ENCODE results near the gene SHE.

Gene SHE

DNA sequence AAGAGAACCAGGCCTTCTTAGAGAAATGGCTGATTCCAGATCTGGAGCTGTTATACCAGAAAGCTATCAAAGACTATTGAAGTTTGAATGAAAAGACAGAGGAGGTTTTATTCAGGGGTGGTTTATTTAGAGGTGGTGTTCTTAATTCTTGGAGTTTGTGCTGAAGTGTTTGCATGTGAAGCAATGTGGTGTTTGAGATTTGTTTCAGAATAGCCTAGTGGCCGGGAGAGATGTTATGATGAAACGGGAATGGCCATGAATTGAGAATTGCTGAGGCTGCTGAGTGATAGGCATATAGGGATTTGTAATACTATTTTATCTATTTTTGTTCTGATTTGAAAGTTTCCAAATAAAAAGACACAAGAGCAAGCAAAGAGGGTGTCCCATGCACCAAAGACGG lies 10.5 kb upstream of the SHE start:
- no peak for DNase-seq

DNA sequence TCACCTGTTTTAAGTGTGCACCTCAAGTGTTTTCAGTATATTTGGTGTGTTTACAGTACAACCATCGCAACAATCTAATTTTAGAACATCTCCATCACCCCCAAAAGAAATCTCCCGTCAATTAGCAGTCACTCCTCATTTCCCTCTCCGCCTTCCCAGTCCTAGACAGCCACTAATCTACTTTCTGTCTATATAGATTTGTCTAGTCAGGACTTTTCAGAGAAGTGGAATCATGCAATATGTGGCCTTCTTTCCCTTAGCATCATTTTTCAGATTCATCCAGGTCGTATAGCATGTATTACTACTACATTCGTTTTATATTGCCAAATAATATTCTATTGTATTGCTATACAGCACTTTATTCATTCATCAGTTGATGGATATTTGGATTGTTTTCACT lies 1.7 kb upstream of the SHE start:
- DNase-seq, result no peak

DNA sequence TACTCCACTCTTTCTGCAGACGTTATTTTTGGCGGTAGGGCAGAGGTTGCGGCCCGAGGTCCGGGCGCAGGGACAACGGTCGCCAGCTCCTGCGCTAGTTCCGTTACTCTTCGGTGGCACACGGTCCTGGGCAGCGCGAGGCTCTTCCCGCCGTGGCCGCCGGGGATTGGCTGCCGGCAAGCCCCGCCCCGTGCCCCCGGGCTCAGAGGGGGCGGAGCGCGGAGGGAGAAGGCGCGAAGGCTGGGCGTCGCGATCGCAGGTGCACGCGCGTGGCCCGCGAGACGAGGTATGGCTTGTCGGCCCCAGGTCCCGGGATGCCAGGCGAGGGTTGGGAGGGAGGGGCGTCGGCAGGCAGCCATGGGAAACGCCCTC lies 518 bp upstream of the SHE start:
- no peak for DNase-seq

DNA sequence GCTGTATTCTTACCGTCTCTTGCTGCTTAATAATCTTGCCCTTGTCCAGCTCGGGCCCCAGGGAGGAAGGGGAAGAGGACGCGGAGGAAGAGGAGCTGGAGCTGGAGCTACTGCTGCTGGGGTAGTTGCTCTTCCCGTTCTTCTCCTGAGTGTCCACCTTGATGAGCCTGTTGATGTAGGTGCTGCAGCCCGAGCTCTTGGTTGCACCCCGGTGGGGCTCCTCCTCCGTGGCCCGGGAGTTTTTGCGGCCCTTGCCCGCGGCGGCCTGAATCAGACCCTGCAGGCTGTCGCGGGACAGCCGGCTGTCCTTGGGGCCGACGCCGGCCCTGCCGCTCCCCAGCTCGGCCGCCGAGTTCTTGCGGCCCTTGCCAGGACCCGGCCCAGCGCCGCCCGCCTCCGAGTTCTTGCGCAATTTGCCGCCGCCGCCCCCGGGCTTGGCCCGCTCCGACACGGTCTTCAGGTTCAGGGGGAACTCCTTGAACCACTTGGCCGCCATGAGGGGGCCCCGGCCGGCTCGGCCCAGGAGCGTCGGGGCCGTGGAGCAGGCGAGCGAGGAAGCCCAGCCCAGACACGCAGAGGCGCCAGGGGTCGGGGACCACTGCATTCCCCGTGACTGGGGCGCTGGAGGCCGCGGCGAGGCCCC lies 668 bp downstream of the SHE start:
- no peak for DNase-seq

DNA sequence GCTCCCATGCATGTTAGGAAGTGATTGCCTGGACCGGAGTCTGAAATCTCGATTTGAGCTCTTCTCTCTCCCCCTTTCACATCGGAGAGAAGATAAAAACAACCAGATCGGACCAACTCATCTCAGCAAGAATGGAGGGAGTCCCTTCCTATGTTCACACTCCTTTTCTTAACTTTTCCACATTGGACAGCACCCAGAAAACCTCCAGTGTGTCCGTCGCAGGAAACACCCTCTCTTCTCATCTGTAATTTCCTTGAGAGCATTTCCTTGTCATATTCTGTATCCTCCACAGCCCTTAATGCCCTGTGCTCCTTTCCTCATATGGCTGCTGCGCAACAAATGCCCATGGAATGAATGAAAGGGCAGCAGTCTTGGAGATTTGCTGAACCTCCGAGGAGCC lies 1.7 kb downstream of the SHE start:
- no peak for DNase-seq

DNA sequence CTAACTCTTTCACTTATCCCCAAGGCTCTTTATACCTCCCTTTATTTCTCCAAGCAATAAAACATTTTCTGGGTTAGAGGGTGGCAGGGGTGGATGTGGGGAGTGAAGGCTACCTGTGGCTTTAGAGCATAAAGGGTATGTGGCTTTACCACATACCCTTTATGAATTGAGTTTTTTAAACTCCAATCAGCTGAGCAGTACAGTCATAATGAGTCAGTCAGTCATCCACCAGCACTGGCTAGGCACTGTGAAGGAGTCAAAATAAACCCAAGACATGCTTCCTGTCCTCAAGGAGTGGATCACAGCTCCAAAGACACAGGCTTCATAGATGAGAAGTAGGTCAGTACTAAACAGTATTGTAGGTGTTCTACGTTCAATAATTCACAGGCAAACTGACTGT lies 2.8 kb downstream of the SHE start:
- DNase-seq, result no peak

- no peak for DNase-seq
Measured at GRCh38 chr1:154497026-154497806, 5.0 kb downstream of the SHE start.

DNA sequence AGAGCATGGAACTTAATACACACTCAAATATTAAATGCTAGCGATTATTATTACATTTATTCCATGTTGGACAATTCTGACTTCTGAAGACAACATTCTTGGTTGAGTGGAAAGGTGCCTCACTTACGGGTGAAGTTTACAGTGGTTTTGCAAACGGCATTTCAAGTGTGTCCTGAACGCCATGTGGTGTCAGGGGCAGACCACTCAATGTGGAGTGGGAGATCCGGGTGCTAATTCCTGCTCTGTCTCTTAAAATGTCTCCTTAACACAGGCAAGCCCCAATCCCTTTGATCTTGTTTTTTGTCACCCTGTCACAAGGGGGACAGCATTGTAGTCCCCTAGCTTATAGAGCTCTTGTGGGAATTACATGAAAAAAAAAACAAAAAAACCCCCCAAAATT lies 5.8 kb downstream of the SHE start:
- DNase-seq, result no peak

GRCh38 chr1:154495496-154496273 lies 6.5 kb downstream of the SHE start:
- DNase-seq, result no peak

DNA sequence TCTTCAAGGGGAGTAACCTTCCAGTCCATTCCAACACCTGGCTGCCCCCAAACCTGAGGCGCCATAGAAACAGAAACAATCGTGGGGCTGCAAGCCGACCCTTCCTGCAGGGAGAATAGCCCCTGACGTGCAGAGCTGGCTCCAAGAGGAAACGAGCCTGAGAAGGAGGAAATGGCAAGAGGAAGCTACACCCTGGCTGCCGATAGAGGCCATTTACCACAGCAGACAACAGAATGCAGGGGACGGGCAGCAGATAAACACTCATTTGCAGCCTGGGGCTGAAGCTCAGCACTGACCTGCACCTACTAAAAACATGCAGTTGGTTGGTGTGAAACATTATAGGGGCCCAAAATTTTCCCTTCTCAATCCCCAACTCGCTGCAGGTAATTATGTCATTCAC lies 8.9 kb downstream of the SHE start:
- peak; percentile 22 to 68 for DNase-seq

DNA sequence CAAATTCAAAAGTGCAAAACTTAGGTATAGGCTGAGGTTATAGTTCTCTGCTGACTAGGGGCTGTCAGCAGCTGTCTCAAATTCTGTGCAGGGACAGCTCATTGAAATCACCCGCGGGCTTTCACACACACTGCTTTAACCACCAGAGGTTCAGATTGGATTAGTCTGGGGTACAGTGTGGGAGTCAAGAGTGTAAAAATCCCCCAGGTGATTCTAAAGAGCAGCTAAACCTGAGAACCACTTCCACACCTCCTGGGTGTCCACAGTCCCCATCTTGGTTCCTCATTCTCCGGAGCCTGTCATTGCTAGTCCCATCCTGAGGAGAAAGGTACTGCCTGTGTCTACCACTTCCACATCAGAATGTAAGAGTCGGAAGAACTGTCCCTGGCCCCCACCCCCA lies 10.1 kb downstream of the SHE start:
- no peak for DNase-seq

GRCh38 chr1:154490317-154490716 lies 11.9 kb downstream of the SHE start:
- DNase-seq, result peak; percentile 88 to 92

DNA sequence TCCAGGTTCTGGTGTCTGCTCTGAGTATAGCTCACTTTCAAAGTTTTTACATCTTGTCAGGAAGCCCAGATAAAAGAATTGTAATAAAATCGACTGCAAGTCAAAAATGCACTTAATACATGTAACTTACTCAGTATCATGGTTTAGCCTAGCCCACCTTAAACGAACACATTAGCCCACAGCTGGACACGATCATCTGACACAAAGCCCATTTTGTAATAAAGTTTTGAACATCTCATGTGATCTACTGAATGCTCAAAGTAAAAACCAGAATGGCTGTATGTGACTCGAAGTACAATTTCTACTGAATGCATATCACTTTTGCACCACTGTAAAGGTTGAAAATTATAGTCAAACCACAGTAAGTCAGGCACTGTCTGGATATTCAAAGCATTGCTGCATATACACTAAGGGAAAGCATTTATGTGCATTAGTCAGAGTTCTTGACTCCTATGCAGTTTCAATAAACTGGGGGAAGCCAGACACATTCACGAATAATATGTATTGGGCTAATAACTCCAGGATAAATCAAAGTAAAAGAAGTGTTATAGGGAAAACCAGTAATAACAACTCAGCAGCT lies 12.4 kb downstream of the SHE start:
- DNase-seq, result no peak

- DNase-seq, result no peak
Measured at GRCh38 chr1:154488922-154489321, 13.3 kb downstream of the SHE start.

DNA sequence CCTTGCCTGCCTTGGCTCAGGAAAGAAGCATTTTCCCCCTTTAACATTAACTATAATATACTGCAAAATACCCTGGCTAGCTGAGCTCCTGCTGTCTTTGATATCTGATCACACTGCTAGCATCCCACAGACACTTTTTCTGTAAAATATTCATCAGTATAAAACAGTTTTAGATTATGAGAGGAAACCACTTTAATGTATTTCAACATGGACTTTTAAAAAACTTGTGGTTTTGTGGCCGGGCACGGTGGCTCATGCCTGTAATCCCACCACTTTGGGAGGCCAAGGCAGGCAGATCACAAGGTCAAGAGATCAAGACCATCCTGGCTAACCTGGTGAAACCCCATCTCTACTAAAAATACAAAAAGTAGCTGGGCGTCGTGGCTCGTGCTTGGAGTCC lies 15.5 kb downstream of the SHE start:
- DNase-seq, result peak; percentile 15 to 24

DNA sequence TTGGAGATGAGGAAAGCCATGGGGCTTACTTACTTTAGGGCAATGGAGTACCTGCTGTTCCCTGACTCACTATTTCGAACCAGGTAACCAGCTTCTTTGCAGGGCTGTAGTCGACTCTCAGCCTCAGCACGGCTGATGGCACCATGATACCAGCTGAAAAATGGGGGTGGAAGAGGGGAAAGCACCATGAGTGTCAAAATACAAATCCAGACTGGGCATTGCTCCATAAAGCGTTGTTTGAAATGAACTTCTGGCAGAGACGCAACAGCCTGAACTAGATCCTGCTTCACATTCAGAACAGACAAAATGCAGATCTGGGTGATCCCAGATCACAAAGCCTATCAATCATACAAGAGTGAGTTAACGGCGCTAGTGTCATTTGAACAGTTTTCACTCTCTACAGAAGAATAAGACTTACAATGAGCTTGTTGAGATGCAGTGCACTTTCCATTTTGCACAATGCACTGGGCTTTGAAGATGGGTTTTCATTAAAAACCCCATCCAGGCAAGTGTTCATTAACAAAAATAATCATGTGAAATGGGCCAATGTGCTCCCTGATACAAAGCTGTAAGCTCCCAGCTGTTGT lies 16.2 kb downstream of the SHE start:
- DNase-seq, result no peak

DNA sequence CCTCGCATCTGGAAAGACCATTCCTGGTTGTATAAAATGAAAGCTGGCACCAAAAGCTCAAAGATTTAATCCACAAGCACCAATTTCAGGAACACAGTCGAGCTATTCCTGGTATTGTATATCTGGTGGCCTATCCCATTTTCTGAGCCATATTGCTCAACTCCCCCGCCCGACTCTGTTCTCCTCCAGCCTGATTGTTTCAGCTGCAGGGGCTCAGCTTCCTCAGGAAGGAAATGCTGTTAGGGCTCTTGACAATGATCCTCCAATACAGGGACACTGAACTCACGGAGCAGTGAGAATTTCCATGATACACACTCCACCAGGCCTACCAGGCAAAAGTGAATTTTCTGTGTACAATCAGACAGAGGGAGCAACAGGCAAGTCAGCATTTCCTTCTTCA lies 17.1 kb downstream of the SHE start:
- DNase-seq, result peak; percentile 29 to 43

DNA sequence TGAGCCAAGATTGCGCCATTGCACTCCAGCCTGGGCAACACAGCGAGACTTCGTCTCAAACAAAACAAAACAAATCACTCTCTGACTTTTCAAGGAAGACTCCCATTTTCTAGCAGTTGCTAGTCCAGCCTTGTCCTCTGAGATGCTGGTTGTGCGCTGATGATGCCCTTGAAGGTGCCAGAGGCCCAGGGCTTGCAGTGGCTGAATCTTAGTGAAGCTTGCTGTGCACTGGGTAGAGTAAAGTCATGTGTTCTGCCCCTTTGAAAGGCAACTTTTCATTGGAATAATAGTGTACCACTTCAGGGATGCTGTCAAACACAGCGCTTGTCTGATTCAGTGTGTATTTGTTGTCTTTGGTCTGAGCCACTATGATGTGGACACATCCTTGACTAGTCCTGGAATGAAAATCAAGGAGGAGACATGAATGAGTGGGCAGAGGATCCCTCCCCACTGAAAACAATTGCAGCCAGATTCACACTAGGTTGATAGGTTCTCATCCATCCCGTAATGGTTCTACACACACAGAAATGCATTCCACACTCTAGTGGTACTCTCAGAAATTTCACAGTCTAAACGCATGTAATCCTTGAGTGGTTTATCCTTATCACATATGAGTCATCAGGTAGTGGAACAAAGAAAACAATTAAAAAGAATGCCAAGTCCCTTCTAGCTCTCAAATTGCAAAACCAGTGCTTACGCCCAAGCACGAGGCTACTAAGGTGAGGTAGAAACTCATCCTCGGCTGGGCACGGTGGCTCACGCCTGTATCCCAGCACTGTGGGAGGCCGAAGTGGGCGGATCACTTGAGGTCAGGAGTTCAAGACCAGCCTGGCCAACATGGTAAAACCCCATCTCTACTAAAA lies 18.0 kb downstream of the SHE start:
- DNase-seq, result no peak

DNA sequence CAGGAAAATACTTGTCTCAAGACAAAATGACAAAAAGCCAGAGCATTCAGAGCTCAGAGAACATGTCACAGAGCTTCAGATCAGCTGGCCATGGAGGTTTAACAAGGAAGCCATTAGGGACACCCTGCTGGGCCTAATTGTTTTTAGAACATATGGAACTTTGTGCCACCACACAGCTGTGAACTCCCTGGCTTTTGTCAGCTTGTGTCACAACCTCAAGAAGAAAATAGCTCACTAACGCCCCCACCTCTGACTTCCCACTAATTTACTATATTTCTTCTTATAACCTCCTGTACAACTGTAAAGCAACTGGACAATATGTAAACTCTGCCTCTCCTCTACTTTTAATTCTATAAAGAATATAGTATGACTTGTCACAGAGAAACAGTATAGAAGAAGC lies 21.2 kb downstream of the SHE start:
- peak in 1 of 2 experiments; percentile 34 for DNase-seq

GRCh38 chr1:154479764-154480421 lies 22.3 kb downstream of the SHE start:
- peak; percentile 79 to 84 for DNase-seq

DNA sequence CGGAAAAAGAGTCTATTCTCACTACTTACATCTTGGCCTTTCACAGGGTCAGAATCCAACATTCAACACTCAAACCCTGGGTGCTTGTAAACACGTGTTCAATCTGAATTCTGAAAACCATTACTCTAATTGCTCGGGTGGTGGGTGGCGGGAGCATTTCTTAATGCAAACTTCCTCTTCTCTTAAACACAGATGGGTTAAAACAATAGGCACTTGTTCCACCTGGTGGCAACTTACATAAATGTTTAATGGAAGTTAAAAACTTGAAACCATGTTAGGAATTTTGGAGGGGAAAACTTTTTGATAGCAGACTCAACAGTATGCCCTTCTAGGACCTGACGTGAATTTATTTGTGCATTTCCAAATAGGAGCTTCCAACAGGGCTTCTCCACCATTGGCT lies 23.6 kb downstream of the SHE start:
- DNase-seq, result peak; percentile 78 to 80

- DNase-seq, result no peak
Measured at GRCh38 chr1:154478013-154478412, 24.2 kb downstream of the SHE start.

Measured in AML-193 (cell line).